HEK293 (cell line): ENCODE results near the gene FRMPD4.

Source experiments
- CTCF ChIA-PET: fragments of 350-600 bp; formaldehyde crosslinking; extraction: SDS; loops from one replicate; lab custom pipeline; 2021; ENCODE audit warnings: antibody characterized with exemption; lab: Yijun Ruan, JAX
- POLR2A ChIA-PET: fragments of 300-600 bp; formaldehyde crosslinking; extraction: SDS; loops from one replicate; lab custom pipeline; 2020; ENCODE audit warnings: antibody characterized with exemption, inconsistent platforms; lab: Yijun Ruan, JAX
- H3K27ac ChIP-seq: fragments of 200-500 bp; sonication (Bioruptor generic); 2 replicates; pipeline ENCODE4 v1.5.1; 2014; ENCODE audit warnings: low read depth, low read length, control low read depth, inconsistent platforms; ENCODE audit errors: extremely low read depth
- H3K36me3 ChIP-seq, 2 experiments: fragments of 200-500 bp in 1 of 2; sonication (Bioruptor generic) in 1 of 2; 1 replicate in 1 of 2; 2 replicates in 1 of 2; pipeline ENCODE4 v1.5.1; 2014 to 2017; ENCODE audit warnings: inconsistent platforms in 2 of 2, low read length in 2 of 2; ENCODE audit not compliant: control insufficient read depth in 2 of 2, insufficient read depth in 1 of 2
- H3K4me1 ChIP-seq: fragments of 200-500 bp; sonication (Bioruptor generic); 2 replicates; pipeline ENCODE4 v1.5.1; 2014; ENCODE audit warnings: mild to moderate bottlenecking, low read length, inconsistent platforms; ENCODE audit not compliant: control insufficient read depth, insufficient read depth
- H3K4me3 ChIP-seq: 2 replicates; pipeline ENCODE4 v1.5.1; 2011; ENCODE audit warnings: low read depth, mild to moderate bottlenecking, control low read depth, low read length, moderate library complexity
- H3K9me3 ChIP-seq: fragments of 200-500 bp; sonication (Bioruptor generic); 2 replicates; pipeline ENCODE4 v1.5.1; 2014; ENCODE audit warnings: low read depth, low read length, inconsistent platforms; ENCODE audit not compliant: control insufficient read depth, insufficient read depth
- MZF1 ChIP-seq: fragments of 450-650 bp; formaldehyde crosslinking; IDR thresholded peaks from 2 replicates; pipeline ENCODE4 v1.5.1; 2017; ENCODE audit warnings: missing biosample characterization, missing genetic modification characterization, borderline replicate concordance
- OSR2 ChIP-seq: fragments of 450-650 bp; formaldehyde crosslinking; IDR thresholded peaks from 2 replicates; pipeline ENCODE4 v1.5.1; 2016; ENCODE audit warnings: missing biosample characterization, missing genetic modification characterization
- PRDM10 ChIP-seq: fragments of 450-650 bp; formaldehyde crosslinking; IDR thresholded peaks from 2 replicates; pipeline ENCODE4 v1.5.1; 2016; ENCODE audit warnings: missing biosample characterization, missing genetic modification characterization
- REPIN1 ChIP-seq: fragments of 450-650 bp; formaldehyde crosslinking; IDR thresholded peaks from 2 replicates; pipeline ENCODE4 v1.5.1; 2017; ENCODE audit warnings: missing biosample characterization, missing genetic modification characterization, low read depth
- ZBTB1 ChIP-seq: fragments of 450-650 bp; formaldehyde crosslinking; IDR thresholded peaks from 2 replicates; pipeline ENCODE4 v1.5.1; 2016; ENCODE audit warnings: missing biosample characterization, missing genetic modification characterization
- ZBTB17 ChIP-seq: fragments of 450-650 bp; formaldehyde crosslinking; IDR thresholded peaks from 2 replicates; pipeline ENCODE4 v1.5.1; 2016; ENCODE audit warnings: missing biosample characterization, missing genetic modification characterization
- ZBTB44 ChIP-seq: fragments of 450-650 bp; IDR thresholded peaks from 2 replicates; pipeline ENCODE4 v1.5.1; 2018; ENCODE audit warnings: missing biosample characterization, mild to moderate bottlenecking, missing genetic modification characterization
- ZBTB48 ChIP-seq: fragments of 450-650 bp; formaldehyde crosslinking; IDR thresholded peaks from 2 replicates; pipeline ENCODE4 v1.5.1; 2016; ENCODE audit warnings: missing biosample characterization, missing genetic modification characterization
- ZBTB7A ChIP-seq: fragments of 450-650 bp; formaldehyde crosslinking; IDR thresholded peaks from 2 replicates; pipeline ENCODE4 v1.5.1; 2016; ENCODE audit warnings: low read depth, missing biosample characterization, missing genetic modification characterization
- ZIC2 ChIP-seq: fragments of 450-650 bp; formaldehyde crosslinking; IDR thresholded peaks from 2 replicates; pipeline ENCODE4 v1.5.1; 2016; ENCODE audit warnings: missing biosample characterization, missing genetic modification characterization
- ZNF138 ChIP-seq: fragments of 450-650 bp; formaldehyde crosslinking; IDR thresholded peaks from 2 replicates; pipeline ENCODE4 v1.5.1; 2016; ENCODE audit warnings: missing biosample characterization, missing genetic modification characterization, borderline replicate concordance
- ZNF174 ChIP-seq: fragments of 450-650 bp; formaldehyde crosslinking; IDR thresholded peaks from 2 replicates; pipeline ENCODE4 v1.5.0; 2017; ENCODE audit warnings: missing biosample characterization, mild to moderate bottlenecking, missing genetic modification characterization
- ZNF18 ChIP-seq: fragments of 450-650 bp; formaldehyde crosslinking; IDR thresholded peaks from 2 replicates; pipeline ENCODE4 v1.5.1; 2016; ENCODE audit warnings: missing biosample characterization, missing genetic modification characterization
- ZNF239 ChIP-seq: fragments of 450-650 bp; formaldehyde crosslinking; IDR thresholded peaks from 2 replicates; pipeline ENCODE4 v1.5.1; 2016; ENCODE audit warnings: missing biosample characterization, missing genetic modification characterization
- ZNF37A ChIP-seq: fragments of 450-650 bp; IDR thresholded peaks from 2 replicates; pipeline ENCODE4 v1.5.1; 2018; ENCODE audit warnings: missing biosample characterization, missing genetic modification characterization
- ZNF404 ChIP-seq: fragments of 450-650 bp; formaldehyde crosslinking; IDR thresholded peaks from 2 replicates; pipeline ENCODE4 v1.5.1; 2017; ENCODE audit warnings: missing biosample characterization, missing genetic modification characterization
- ZNF423 ChIP-seq: fragments of 450-650 bp; formaldehyde crosslinking; IDR thresholded peaks from 2 replicates; pipeline ENCODE4 v1.5.1; 2016; ENCODE audit warnings: missing biosample characterization, missing genetic modification characterization
- ZNF558 ChIP-seq: fragments of 450-650 bp; formaldehyde crosslinking; IDR thresholded peaks from 2 replicates; pipeline ENCODE4 v1.5.1; 2016; ENCODE audit warnings: missing biosample characterization, missing genetic modification characterization
- ZNF560 ChIP-seq: fragments of 450-650 bp; formaldehyde crosslinking; IDR thresholded peaks from 2 replicates; pipeline ENCODE4 v1.5.1; 2017; ENCODE audit warnings: missing biosample characterization, missing genetic modification characterization, borderline replicate concordance
- ZNF610 ChIP-seq: fragments of 450-650 bp; formaldehyde crosslinking; IDR thresholded peaks from 2 replicates; pipeline ENCODE4 v1.5.1; 2016; ENCODE audit warnings: missing biosample characterization, missing genetic modification characterization, borderline replicate concordance
- ZNF645 ChIP-seq: fragments of 450-650 bp; formaldehyde crosslinking; IDR thresholded peaks from 2 replicates; pipeline ENCODE4; 2016; ENCODE audit warnings: missing biosample characterization, missing genetic modification characterization
- ZNF747 ChIP-seq: fragments of 450-650 bp; formaldehyde crosslinking; IDR thresholded peaks from 2 replicates; pipeline ENCODE4 v1.5.1; 2016; ENCODE audit warnings: missing biosample characterization, missing genetic modification characterization
- ZSCAN23 ChIP-seq: fragments of 450-650 bp; formaldehyde crosslinking; IDR thresholded peaks from 2 replicates; pipeline ENCODE4 v1.5.1; 2016; ENCODE audit warnings: missing biosample characterization, missing genetic modification characterization

FRMPD4 gene

GRCh38 chrX:12615061-12615460 lies 476.8 kb downstream of the FRMPD4 start (continued):
- TF ChIP-seq ZNF174, result no peak
- TF ChIP-seq ZNF404, result no peak
- TF ChIP-seq ZNF138 (tag by site-specific recombination), result no peak
- no peak for TF ChIP-seq ZNF18 (tag by site-specific recombination)

GRCh38 chrX:12617241-12617640 lies 479.0 kb downstream of the FRMPD4 start:
- Histone ChIP-seq H3K9me3 (no peaks in the 10 kb centered on the region), H3K4me1 (peaks cover 3% of the 10 kb centered on the region; the same call in 1 of the 2 replicates), H3K27ac (no peak overlapping the region), H3K4me3 (no peak overlapping the region), H3K36me3 (no peaks in the 10 kb centered on the region)
- CTCF ChIA-PET, result no interaction called here
- TF ChIP-seq REPIN1 (tag by site-specific recombination) (no peak), MZF1 (tag by site-specific recombination) (no peak), ZNF18 (tag by site-specific recombination) (no peak), ZNF610 (no peak)
- POLR2A ChIA-PET, result no interaction called here

GRCh38 chrX:12647230-12647629 lies 509.0 kb downstream of the FRMPD4 start:
- no peak overlapping the region for H3K4me3 ChIP-seq
- POLR2A ChIA-PET, result no interaction called here
- no peaks in the 10 kb centered on the region for H3K36me3 ChIP-seq

GRCh38 chrX:12648995-12649394 lies 510.7 kb downstream of the FRMPD4 start:
- no peak overlapping the region for H3K27ac ChIP-seq
- ChIA-PET POLR2A (no interaction called here), CTCF (no interaction called here)
- TF ChIP-seq ZBTB1 (tag by site-specific recombination) (no peak), ZNF423 (tag by site-specific recombination) (no peak), PRDM10 (tag by site-specific recombination) (no peak), OSR2 (tag by site-specific recombination) (no peak), ZSCAN23 (no peak), ZNF558 (tag by site-specific recombination) (no peak), ZNF239 (no peak), MZF1 (tag by site-specific recombination) (no peak), ZBTB7A (tag by site-specific recombination) (no peak), ZBTB48 (tag by site-specific recombination) (no peak), ZIC2 (no peak), ZBTB44 (no peak), ZNF747 (tag by site-specific recombination) (no peak), ZBTB17 (no peak), ZNF645 (tag by site-specific recombination) (no peak)

More at GRCh38 chrX:12647230-12647629, 509.0 kb downstream of the FRMPD4 start:
- H3K4me1 ChIP-seq, result no peaks in the 10 kb centered on the region
- TF ChIP-seq ZNF560 (tag by site-specific recombination) (no peak), ZNF37A (peak; percentile 91)
- CTCF ChIA-PET, result no interaction called here
- H3K27ac ChIP-seq, result no peak overlapping the region
- H3K9me3 ChIP-seq, result no peaks in the 10 kb centered on the region

More at GRCh38 chrX:12648995-12649394, 510.7 kb downstream of the FRMPD4 start:
- Histone ChIP-seq H3K4me1 (no peaks in the 10 kb centered on the region), H3K4me3 (no peak overlapping the region), H3K36me3 (no peaks in the 10 kb centered on the region), H3K9me3 (no peaks in the 10 kb centered on the region)
